HG02840 (cell line): ENCODE results near the gene TSPAN18.

ENCODE experiments used
- ATAC-seq: cut with Tn5 transposase; IDR thresholded peaks from one replicate; pipeline ENCODE4 v1.9.1; 2021; ENCODE audit warnings: mild to moderate bottlenecking, moderate library complexity, moderate number of reproducible peaks; ENCODE audit not compliant: unreplicated experiment, low FRiP score

TSPAN18 gene

DNA sequence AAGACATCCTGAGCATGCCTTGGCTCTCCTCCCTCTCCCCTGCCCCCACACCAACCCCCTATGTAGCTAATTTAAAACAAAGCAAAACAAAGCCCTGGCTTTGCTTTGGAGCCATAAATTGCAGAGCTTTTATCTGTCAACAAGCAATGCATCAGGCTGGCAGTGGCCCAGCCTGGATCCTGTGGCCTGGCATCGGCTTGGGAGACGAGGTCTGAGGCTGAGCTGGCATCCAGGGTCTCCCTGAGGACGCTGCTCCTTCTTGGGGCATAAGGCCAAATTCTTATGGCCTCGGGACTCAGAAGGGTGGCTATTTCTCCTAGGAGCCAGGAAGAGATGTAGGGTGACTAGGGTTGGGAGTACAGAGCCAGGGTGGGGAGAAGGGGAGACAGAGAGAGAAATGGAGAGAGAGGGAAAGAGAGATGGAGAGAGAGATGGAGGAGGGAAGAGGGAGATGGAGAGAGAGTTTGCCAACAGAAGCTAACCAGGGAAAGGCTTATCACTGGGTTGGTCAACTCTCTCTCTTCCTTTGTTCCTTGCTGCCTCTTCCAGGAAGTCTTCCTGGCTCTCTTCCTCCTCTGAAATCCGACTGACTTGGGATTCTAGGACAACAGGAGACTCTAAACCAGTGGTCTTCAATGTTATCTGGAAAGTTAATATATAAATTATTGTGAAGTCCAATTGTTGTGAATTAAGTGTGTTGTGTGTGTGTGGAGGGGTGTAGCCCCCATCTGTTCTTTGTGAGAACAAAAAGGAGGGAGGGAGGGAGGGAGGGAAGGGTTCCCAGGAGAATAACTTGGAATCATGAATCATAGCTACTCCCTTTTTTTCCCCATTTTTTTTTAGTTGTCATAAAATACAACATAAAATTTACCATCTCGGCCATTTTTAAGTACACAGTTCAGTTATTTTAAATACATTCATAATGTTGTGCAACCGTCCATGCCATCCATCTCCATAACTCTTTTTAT lies 29.1 kb downstream of the TSPAN18 start:
- no peak for ATAC-seq

- ATAC-seq, result no peak
These were observed 32.2 kb downstream of the TSPAN18 start for GRCh38 chr11:44758983-44759382.

DNA sequence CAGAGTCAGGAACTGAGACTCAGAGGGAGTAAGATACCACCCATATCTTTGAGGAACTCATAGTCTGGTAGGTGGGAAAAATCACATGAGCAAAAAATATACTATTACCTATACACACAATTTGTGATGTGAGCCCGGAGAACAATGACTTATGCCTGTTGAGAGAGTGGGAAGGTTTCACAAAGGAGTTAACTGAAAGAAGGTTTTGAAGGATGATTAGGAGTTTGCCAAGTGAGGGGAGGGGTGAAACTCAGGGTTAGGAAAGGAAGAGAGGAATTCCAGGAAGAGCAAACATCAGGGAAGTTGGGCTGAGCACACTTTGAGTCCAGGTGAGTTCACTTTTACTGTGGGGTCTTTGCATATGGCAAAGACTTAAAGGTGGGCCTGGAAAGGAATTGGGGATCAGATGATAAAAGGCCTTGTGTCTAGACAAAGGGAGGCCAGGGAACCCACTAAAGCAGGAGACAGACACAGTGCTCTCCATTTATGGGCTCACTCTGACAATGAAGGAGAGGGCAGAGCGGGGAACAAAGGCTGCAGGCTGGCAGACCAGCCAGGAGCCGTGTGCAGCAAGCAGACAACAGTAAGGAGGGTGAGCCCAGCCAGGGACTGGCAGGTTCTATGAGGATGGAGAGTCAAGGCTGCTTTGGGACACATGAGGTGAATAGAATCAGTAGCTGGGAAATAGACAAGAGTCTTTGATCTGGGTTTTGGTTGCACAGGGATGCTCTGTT lies 33.1 kb downstream of the TSPAN18 start:
- no peak for ATAC-seq

DNA sequence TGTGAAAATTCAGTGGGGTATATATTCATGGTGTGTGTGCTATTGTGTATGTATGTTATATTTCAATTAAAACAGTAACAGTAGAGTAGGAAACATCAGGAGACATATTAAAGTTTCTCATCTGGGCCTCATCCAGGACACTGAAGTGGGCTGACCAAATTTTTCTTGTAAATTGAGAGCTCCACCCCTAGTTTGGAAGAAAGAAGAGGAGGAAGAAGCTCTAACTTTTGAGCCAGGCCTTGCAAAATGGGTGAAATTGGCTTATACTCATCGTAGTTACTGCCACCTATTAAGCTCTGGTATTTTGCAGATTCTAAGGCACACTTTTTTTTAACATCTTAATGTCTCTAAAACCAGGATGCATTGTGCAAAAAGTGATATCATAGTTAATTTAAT lies 33.7 kb downstream of the TSPAN18 start:
- no peak for ATAC-seq

DNA sequence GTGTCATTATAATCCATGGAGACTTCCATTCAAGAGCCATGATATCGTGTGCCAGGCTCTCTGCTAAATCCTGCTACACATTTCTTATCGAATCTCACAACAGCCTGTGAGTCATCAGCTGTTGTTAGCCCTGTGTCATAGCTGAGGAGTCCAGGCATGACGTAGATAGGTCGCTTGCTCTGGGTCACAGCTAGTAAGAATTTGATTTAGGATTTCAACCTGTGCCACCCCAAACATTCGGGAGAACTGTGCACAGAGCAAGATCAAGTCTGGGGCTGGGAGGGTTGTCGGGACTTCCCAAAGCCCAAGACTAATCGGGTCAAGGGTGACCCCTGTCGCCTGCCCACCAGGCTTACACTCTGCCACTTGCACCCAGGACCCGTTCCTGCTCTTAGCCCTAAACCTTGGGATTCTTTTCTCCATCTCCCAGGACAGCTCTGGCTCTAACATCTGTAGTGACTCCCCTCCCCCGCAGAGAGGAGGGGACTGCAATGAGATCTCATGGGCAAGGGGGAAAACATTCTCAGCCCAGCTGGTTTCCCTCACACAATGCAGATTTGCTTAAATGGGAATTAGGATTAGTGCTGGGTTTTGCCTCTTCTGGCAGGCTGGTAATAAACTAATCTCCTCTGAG lies 34.3 kb downstream of the TSPAN18 start:
- ATAC-seq, result no peak

- no peak for ATAC-seq
These were observed 34.8 kb downstream of the TSPAN18 start for GRCh38 chr11:44761551-44761961.

GRCh38 chr11:44763121-44763820 lies 36.5 kb downstream of the TSPAN18 start:
- no peak for ATAC-seq

- no peak for ATAC-seq
These were observed 37.8 kb downstream of the TSPAN18 start for GRCh38 chr11:44764583-44764982.

DNA sequence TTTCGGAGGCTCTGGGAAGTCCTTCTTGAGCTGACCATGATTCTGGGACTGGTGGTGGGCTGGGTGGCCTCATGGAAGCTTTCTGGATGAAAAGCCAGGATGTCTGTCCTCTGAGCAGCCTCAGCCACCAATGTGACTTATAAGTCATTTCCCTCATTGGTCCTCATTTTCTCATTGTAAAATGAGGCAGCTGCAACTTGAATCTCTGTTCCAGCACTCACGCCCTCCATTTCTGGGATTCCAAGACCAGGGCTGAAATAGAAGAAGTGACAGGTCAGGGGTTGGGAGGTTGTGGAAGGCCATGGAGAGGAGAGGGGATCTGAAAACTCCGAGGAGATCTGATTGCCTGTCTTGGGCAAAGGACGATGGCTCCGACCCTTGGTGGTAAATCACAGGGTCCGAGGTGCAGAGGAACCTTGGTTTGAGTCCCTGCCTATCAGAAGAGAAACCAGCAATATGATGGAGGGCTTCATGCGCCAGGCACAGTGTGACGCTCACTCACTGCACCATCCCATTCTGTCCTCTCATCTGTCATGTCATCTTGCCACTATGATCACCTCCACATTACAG lies 38.3 kb downstream of the TSPAN18 start:
- ATAC-seq, result no peak

DNA sequence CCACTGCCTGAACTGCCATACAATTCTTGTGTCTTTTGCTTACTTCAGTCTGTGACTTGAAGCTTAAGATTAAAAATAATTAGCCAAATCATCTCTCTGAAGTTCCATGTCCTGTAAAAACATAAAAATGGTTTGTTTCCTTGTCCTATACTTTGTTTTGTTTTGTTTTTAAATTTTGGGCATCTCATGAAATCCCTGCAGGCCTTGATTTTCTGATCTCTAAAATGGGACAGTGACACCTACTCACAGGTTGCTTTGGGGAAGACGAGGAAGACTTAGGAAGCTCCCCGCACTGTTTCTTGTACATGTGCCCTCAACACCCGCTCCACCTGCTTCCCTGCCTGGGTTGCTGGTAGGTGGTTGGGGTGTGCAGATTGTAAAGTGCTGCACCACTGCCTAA lies 38.9 kb downstream of the TSPAN18 start:
- no peak for ATAC-seq

- ATAC-seq, result no peak
These were observed 39.6 kb downstream of the TSPAN18 start for GRCh38 chr11:44766112-44766971.

- ATAC-seq, result no peak
These were observed 40.2 kb downstream of the TSPAN18 start for GRCh38 chr11:44766972-44767278.

DNA sequence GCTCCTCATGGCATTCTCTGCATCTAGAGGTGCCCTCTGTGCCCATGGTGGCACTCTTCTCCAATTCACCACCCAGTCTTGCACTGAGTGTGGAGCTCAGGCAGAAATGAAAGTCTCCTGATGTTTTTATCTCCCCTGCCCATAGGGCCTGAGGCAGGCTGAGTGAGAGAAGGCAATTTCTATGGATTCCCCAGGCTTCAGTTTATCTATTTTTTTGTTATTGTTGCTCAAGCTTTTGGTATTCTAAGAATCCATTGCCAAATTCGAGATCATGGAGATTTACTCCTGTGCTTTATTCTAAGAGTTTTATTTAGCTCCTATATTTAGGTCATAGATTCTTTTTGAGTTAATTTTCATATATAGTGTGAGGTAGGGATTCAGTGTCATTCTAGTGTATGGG lies 40.7 kb downstream of the TSPAN18 start:
- ATAC-seq, result no peak

- ATAC-seq, result no peak
These were observed 43.6 kb downstream of the TSPAN18 start for GRCh38 chr11:44770401-44770800.

DNA sequence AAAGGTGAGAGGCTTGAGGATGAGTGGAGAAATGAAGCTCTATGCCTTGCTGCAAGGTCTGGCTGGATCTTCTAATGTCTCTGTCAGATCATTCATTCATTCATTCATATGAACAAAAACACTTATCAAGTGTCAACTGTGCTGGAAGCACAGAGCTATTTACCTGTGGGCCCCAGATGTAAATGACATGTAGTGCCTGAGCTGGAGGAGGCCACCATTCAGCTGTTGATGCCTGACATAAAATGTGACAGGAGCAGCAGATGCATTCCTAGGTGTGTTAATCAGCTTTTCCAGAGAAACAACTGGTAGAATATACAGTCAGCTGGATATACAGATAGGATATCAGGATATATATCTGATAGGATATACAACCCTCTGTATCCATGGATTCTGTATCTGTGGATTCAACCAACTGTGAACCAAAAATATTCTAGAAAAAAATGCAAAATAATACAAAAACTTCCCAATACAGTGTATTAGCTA lies 44.5 kb downstream of the TSPAN18 start:
- no peak for ATAC-seq

DNA sequence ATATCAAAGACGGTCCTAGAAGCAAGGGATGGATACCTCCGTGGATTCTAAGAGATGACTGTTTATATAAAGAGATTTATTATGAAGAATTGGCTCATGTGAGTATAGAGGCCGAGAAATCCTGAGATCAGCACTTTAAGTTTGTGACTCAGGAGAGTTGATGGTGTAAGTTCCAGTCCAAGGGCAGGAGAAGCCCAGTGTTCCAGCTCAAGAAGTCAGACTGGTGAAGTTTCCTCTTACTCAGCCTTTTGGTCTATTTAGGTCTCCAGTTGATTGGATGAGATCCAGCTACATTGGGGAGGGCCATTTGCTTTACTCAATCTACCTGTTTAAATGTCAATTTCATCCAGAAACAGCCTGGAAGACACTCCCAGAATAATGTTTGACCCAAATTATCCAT lies 45.1 kb downstream of the TSPAN18 start:
- ATAC-seq, result no peak

GRCh38 chr11:44773351-44773965 lies 46.7 kb downstream of the TSPAN18 start:
- ATAC-seq, result no peak

GRCh38 chr11:44774108-44774507 lies 47.3 kb downstream of the TSPAN18 start:
- no peak for ATAC-seq

DNA sequence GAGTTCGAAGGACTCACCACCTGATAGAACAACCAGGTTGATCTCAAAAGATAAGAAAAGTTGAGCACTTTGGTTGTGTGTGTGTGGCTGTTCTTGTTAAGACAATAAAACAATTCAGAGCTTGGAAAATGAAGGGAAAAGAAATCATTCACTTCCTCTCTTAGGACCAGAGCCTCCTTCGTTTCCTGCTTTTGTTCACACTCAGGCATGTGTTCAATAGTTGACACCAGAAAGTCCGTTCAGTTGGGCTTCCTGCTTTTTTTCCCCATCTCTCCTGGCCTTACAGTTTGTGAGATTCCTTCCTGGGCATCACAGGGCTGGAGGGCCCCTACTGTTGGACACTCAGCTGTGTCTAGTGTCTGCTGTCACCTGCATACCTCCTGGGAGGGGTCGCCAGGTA lies 48.0 kb downstream of the TSPAN18 start:
- ATAC-seq, result no peak
